ENCODE measurements around the gene RPL13A. TPM values are rescaled to one million over a fixed set of nuclear protein-coding genes. Genes with fewer than 3 reads are reported as not detected.
A peak's percentile ranks its signal among the peaks of the same experiment; 100 is the strongest.

The RPL13A gene
- total and polyA plus RNA-seq, 2 donors from 2014 or later, result 2,090 to 3,309 TPM

- intact Hi-C loops (cut with DNase I), result no loop called here
- FAIRE-seq, result peak; percentile 94
- H3K4me1 ChIP-seq (ENCODE audit: control insufficient read depth in 2 of 3, insufficient read depth in 2 of 3, low read depth in 1 of 3, low read length in 3 of 3), result peaks cover 0 to 7% (median 3%) of the 10 kb centered on the region in 3 donors
- TF ChIP-seq CTCF (IDR thresholded peaks at IDR 0.05; ENCODE audit: borderline replicate concordance, extremely low read depth, insufficient read depth), result no peak
- H3K27ac ChIP-seq (ENCODE audit: low read depth in 2 of 2, low read length in 2 of 2), result peak within 1 kb of the TSS; percentile 92 to 97
- DNase-seq, result peak; percentile 97 to 99 (median 99)
- peaks cover 0 to 4% (median 2%) of the 10 kb centered on the region in 3 donors for H3K36me3 ChIP-seq (ENCODE audit: control insufficient read depth in 2 of 3, insufficient read depth in 3 of 3, low read length in 3 of 3)
- H3K9me3 ChIP-seq (ENCODE audit: control insufficient read depth in 2 of 3, insufficient read depth in 1 of 3, low read length in 3 of 3), result no peaks in the 10 kb centered on the region
- H3K4me3 ChIP-seq (ENCODE audit: low read length in 3 of 3), result peak within 1 kb of the TSS; percentile 83 to 100 (median 98)
- H3K27me3 ChIP-seq (ENCODE audit: control insufficient read depth, insufficient read depth, low read length), result no peaks in the 10 kb centered on the region
- peak within 1 kb of the TSS; percentile 9 to 99 (median 65) for H3K9ac ChIP-seq (ENCODE audit: low read length in 3 of 3)
Observed at GRCh38 chr19:49451430-49452181, 35.8 kb upstream of the RPL13A start, which contains the start of gene PIH1D1. TSS of gene PIH1D1 (minus strand) at chr19:49451814. CDS start at chr19:49451574, 240 bp downstream.

- TF ChIP-seq CTCF (IDR thresholded peaks at IDR 0.05; ENCODE audit: borderline replicate concordance, extremely low read depth, insufficient read depth), result peak; percentile 1
- peaks cover 0 to 2% (median 0%) of the 10 kb centered on the region in 3 donors for H3K36me3 ChIP-seq (ENCODE audit: control insufficient read depth in 2 of 3, insufficient read depth in 3 of 3, low read length in 3 of 3)
- H3K9ac ChIP-seq (ENCODE audit: low read length in 3 of 3), result peak within 1 kb of the TSS; percentile 74 to 98 (median 98)
- peak; percentile 98 to 99 (median 99) for DNase-seq
- H3K4me3 ChIP-seq (ENCODE audit: low read length in 3 of 3), result peak within 1 kb of the TSS; percentile 89 to 98 (median 97)
- intact Hi-C loops (cut with DNase I), result no loop called here
- no peak for FAIRE-seq
- peak within 1 kb of the TSS; percentile 92 to 97 for H3K27ac ChIP-seq (ENCODE audit: low read depth in 2 of 2, low read length in 2 of 2)
- no peaks in the 10 kb centered on the region for H3K9me3 ChIP-seq (ENCODE audit: control insufficient read depth in 2 of 3, insufficient read depth in 1 of 3, low read length in 3 of 3)
- H3K4me1 ChIP-seq (ENCODE audit: control insufficient read depth in 2 of 3, insufficient read depth in 2 of 3, low read depth in 1 of 3, low read length in 3 of 3), result peaks cover 0 to 7% (median 3%) of the 10 kb centered on the region in 3 donors
- no peaks in the 10 kb centered on the region for H3K27me3 ChIP-seq (ENCODE audit: control insufficient read depth, insufficient read depth, low read length)
Observed at GRCh38 chr19:49453013-49453756, 34.2 kb upstream of the RPL13A start, which contains the start of gene ALDH16A1. TSS of gene ALDH16A1 (plus strand) at chr19:49453225. CDS start at chr19:49453332, 107 bp downstream.

- Histone ChIP-seq H3K9me3 (ENCODE audit: control insufficient read depth in 2 of 3, insufficient read depth in 1 of 3, low read length in 3 of 3) (no peaks in the 10 kb centered on the region), H3K9ac (ENCODE audit: low read length in 3 of 3) (peak overlapping the region; percentile 74 to 98 (median 98)), H3K4me1 (ENCODE audit: control insufficient read depth in 2 of 3, insufficient read depth in 2 of 3, low read depth in 1 of 3, low read length in 3 of 3) (peaks cover 0 to 7% (median 3%) of the 10 kb centered on the region in 3 donors), H3K36me3 (ENCODE audit: control insufficient read depth in 2 of 3, insufficient read depth in 3 of 3, low read length in 3 of 3) (peaks cover 0 to 2% (median 0%) of the 10 kb centered on the region in 3 donors), H3K27ac (ENCODE audit: low read depth in 2 of 2, low read length in 2 of 2) (peak overlapping the region; percentile 92 to 97), H3K27me3 (ENCODE audit: control insufficient read depth, insufficient read depth, low read length) (no peaks in the 10 kb centered on the region), H3K4me3 (ENCODE audit: low read length in 3 of 3) (peak overlapping the region; percentile 89 to 98 (median 97))
- FAIRE-seq (no peak), DNase-seq (no peak)
- no peak for TF ChIP-seq CTCF (IDR thresholded peaks at IDR 0.05; ENCODE audit: borderline replicate concordance, extremely low read depth, insufficient read depth)
- intact Hi-C loops (cut with DNase I), result no loop called here
Observed at GRCh38 chr19:49453757-49454240, 33.6 kb upstream of the RPL13A start.
